Measurements from ENCODE around the gene SLC31A2. TPM values are rescaled to one million over a fixed set of nuclear protein-coding genes. Genes with fewer than 3 reads are reported as not detected.

SLC31A2 gene
- total and polyA plus RNA-seq, 4 donors, result 7.2 to 30.6 (median 23.8) TPM

DNA sequence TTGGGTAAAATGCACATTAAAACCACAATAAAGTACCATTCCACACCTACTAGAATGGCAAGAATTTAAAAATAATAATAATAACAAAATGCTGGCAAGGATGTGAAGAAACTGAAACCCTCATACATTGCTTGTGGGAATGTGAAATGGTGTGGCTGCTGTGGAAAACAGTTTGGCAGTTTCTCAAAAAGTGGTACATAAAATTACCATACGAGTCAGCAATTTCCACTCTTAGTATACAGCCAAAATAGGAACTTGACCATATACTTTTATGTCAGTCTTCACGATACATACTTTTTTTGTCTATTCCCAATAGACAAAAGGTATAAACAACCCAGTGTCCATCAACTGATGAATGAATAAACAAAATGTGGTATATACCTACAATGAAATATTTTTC is 54.6 kb downstream of the SLC31A2 start:
- 89% methylated on average over 2 of the region's 2 CpGs for WGBS
- Histone ChIP-seq H3K9ac (ENCODE audit: low read depth in 1 of 2, low read length in 2 of 2) (no peak overlapping the region), H3K36me3 (ENCODE audit: control insufficient read depth in 4 of 4, insufficient read depth in 3 of 4, low read depth in 1 of 4, low read length in 3 of 4) (peaks cover 2 to 40% (median 21%) of the 10 kb centered on the region in 4 donors), H3K27me3 (ENCODE audit: control insufficient read depth in 4 of 4, insufficient read depth in 4 of 4, low read length in 3 of 4) (no peaks in the 10 kb centered on the region), H3K27ac (ENCODE audit: low read depth in 1 of 2, low read length in 2 of 2) (no peak overlapping the region), H3K4me1 (ENCODE audit: control insufficient read depth in 4 of 4, insufficient read depth in 4 of 4, low read length in 3 of 4) (peaks cover 0 to 2% (median under 1%) of the 10 kb centered on the region in 4 donors), H3K4me3 (ENCODE audit: low read depth in 1 of 3, low read length in 3 of 3) (no peak overlapping the region), H3K9me3 (ENCODE audit: control insufficient read depth in 4 of 4, low read length in 3 of 4) (no peaks in the 10 kb centered on the region)
- DNase-seq (ENCODE audit: low spot score), result no peak
- TF ChIP-seq HNF4A (conservative IDR thresholded peaks at IDR 0.05), result no peak
- TF ChIP-seq, protein P1, sequence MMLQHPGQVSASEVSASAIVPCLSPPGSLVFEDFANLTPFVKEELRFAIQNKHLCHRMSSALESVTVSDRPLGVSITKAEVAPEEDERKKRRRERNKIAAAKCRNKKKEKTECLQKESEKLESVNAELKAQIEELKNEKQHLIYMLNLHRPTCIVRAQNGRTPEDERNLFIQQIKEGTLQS (IDR thresholded peaks at IDR 0.05), result no peak
- TF ChIP-seq GABPA (IDR thresholded peaks at IDR 0.05 in 1 of 2, conservative IDR thresholded peaks at IDR 0.05 in 1 of 2), result no peak
- TF ChIP-seq, protein P2, sequence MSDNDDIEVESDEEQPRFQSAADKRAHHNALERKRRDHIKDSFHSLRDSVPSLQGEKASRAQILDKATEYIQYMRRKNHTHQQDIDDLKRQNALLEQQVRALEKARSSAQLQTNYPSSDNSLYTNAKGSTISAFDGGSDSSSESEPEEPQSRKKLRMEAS (IDR thresholded peaks at IDR 0.05), result no peak
- no peak for TF ChIP-seq HNF4G (IDR thresholded peaks at IDR 0.05)
- TF ChIP-seq YY1 (IDR thresholded peaks at IDR 0.05), result no peak
- no peak for TF ChIP-seq EGR1 (IDR thresholded peaks at IDR 0.05; ENCODE audit: low read depth in 2 of 2)
- no peak for TF ChIP-seq FOXA2 (IDR thresholded peaks at IDR 0.05)
- TF ChIP-seq SP1 (IDR thresholded peaks at IDR 0.05), result no peak
- TF ChIP-seq JUND (IDR thresholded peaks at IDR 0.05), result no peak
- no peak for TF ChIP-seq RXRA (IDR thresholded peaks at IDR 0.05)
- no peak for TF ChIP-seq TAF1 (conservative IDR thresholded peaks at IDR 0.05)

DNA sequence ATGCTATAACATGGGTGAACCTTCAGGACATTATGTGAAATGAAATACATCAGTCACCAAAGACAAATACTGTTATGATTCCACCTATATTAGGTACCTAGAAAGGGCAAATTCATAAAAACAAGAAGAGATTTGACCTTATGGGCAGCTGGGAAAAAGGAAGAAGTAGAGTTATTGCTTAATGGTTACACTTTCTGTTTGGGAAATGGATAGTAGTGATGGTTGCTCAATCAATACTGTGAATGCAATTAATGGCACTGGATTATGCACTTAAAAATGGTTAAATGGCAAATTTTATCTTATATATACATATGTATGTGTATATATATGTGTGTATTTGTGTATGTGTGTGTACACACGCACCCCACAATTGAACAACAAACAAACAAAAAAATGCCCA is 55.1 kb downstream of the SLC31A2 start:
- TF ChIP-seq, protein P3, sequence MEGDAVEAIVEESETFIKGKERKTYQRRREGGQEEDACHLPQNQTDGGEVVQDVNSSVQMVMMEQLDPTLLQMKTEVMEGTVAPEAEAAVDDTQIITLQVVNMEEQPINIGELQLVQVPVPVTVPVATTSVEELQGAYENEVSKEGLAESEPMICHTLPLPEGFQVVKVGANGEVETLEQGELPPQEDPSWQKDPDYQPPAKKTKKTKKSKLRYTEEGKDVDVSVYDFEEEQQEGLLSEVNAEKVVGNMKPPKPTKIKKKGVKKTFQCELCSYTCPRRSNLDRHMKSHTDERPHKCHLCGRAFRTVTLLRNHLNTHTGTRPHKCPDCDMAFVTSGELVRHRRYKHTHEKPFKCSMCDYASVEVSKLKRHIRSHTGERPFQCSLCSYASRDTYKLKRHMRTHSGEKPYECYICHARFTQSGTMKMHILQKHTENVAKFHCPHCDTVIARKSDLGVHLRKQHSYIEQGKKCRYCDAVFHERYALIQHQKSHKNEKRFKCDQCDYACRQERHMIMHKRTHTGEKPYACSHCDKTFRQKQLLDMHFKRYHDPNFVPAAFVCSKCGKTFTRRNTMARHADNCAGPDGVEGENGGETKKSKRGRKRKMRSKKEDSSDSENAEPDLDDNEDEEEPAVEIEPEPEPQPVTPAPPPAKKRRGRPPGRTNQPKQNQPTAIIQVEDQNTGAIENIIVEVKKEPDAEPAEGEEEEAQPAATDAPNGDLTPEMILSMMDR (IDR thresholded peaks at IDR 0.05; ENCODE audit: low read depth, low read length, missing input control), result no peak
- H3K36me3 ChIP-seq (ENCODE audit: control insufficient read depth in 4 of 4, insufficient read depth in 3 of 4, low read depth in 1 of 4, low read length in 3 of 4), result peaks cover 2 to 40% (median 21%) of the 10 kb centered on the region in 4 donors
- peaks cover 0 to 4% (median 2%) of the 10 kb centered on the region in 4 donors for H3K4me1 ChIP-seq (ENCODE audit: control insufficient read depth in 4 of 4, insufficient read depth in 4 of 4, low read length in 3 of 4)
- H3K4me3 ChIP-seq (ENCODE audit: low read depth in 1 of 3, low read length in 3 of 3), result no peak overlapping the region
- no peak overlapping the region for H3K27ac ChIP-seq (ENCODE audit: low read depth in 1 of 2, low read length in 2 of 2)
- no peak overlapping the region for H3K9ac ChIP-seq (ENCODE audit: low read depth in 1 of 2, low read length in 2 of 2)
- DNase-seq (ENCODE audit: low spot score), result no peak
- 99% methylated on average over 1 of the region's 1 CpG for WGBS
- H3K9me3 ChIP-seq (ENCODE audit: control insufficient read depth in 4 of 4, low read length in 3 of 4), result no peaks in the 10 kb centered on the region
- no peaks in the 10 kb centered on the region for H3K27me3 ChIP-seq (ENCODE audit: control insufficient read depth in 4 of 4, insufficient read depth in 4 of 4, low read length in 3 of 4)

DNA sequence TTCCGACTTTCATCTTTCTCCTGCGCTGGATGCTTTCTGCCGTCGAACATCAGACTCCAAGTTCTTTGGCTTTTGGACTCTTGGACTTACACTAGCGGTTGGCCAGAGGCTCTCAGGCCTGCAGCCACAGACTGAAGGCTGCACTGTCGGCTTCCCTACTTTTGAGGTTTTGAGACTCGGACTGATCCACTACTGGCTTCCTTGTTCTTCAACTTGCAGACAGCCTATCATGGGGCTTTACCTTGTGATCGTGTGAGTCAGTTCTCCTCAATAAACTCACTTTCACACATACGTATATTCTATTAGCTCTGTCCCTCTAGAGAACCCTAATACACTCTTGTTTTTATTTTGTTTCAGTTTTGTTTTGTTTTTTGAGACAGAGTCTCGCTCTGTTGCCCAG is 60.0 kb downstream of the SLC31A2 start:
- TF ChIP-seq, protein P4, sequence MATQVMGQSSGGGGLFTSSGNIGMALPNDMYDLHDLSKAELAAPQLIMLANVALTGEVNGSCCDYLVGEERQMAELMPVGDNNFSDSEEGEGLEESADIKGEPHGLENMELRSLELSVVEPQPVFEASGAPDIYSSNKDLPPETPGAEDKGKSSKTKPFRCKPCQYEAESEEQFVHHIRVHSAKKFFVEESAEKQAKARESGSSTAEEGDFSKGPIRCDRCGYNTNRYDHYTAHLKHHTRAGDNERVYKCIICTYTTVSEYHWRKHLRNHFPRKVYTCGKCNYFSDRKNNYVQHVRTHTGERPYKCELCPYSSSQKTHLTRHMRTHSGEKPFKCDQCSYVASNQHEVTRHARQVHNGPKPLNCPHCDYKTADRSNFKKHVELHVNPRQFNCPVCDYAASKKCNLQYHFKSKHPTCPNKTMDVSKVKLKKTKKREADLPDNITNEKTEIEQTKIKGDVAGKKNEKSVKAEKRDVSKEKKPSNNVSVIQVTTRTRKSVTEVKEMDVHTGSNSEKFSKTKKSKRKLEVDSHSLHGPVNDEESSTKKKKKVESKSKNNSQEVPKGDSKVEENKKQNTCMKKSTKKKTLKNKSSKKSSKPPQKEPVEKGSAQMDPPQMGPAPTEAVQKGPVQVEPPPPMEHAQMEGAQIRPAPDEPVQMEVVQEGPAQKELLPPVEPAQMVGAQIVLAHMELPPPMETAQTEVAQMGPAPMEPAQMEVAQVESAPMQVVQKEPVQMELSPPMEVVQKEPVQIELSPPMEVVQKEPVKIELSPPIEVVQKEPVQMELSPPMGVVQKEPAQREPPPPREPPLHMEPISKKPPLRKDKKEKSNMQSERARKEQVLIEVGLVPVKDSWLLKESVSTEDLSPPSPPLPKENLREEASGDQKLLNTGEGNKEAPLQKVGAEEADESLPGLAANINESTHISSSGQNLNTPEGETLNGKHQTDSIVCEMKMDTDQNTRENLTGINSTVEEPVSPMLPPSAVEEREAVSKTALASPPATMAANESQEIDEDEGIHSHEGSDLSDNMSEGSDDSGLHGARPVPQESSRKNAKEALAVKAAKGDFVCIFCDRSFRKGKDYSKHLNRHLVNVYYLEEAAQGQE (IDR thresholded peaks at IDR 0.05), result no peak
- peak; percentile 41 to 62 for TF ChIP-seq HNF4A (conservative IDR thresholded peaks at IDR 0.05)
- Histone ChIP-seq H3K36me3 (ENCODE audit: control insufficient read depth in 4 of 4, insufficient read depth in 3 of 4, low read depth in 1 of 4, low read length in 3 of 4) (peaks cover 2 to 22% (median 8%) of the 10 kb centered on the region in 4 donors), H3K4me1 (ENCODE audit: control insufficient read depth in 4 of 4, insufficient read depth in 4 of 4, low read length in 3 of 4) (peaks cover 0 to 4% (median 2%) of the 10 kb centered on the region in 4 donors), H3K9ac (ENCODE audit: low read depth in 1 of 2, low read length in 2 of 2) (no peak overlapping the region), H3K9me3 (ENCODE audit: control insufficient read depth in 4 of 4, low read length in 3 of 4) (no peaks in the 10 kb centered on the region), H3K27ac (ENCODE audit: low read depth in 1 of 2, low read length in 2 of 2) (no peak overlapping the region), H3K4me3 (ENCODE audit: low read depth in 1 of 3, low read length in 3 of 3) (no peak overlapping the region), H3K27me3 (ENCODE audit: control insufficient read depth in 4 of 4, insufficient read depth in 4 of 4, low read length in 3 of 4) (no peaks in the 10 kb centered on the region)
- WGBS, result 61% methylated on average over 10 of the region's 10 CpGs
- no peak for DNase-seq (ENCODE audit: low spot score)

Other genes with a start within 250 kb of the SLC31A2 start
- gene ZNF883, start 138.8 kb upstream of the SLC31A2 start, total RNA-seq, result under 1 TPM; 0.08 to 0.23 TPM
- under 1 TPM; 0.03 to 0.13 TPM for gene ZNF883, start 138.8 kb upstream of the SLC31A2 start, polyA plus RNA-seq
- under 1 TPM; 0.19 to 0.50 TPM for gene ZFP37, start 94.3 kb upstream of the SLC31A2 start, total RNA-seq
- gene ZFP37, start 94.3 kb upstream of the SLC31A2 start, polyA plus RNA-seq, result under 1 TPM; 0.32 to 0.46 TPM
- gene FKBP15, start 70.3 kb downstream of the SLC31A2 start, total RNA-seq, result 10 to 100 TPM; 16.8 to 18.2 TPM
- gene FKBP15, start 70.3 kb downstream of the SLC31A2 start, polyA plus RNA-seq, result 1 to 10 TPM; 6.2 to 9.1 TPM
- 10 to 100 TPM; 26.6 to 96.2 TPM for gene SLC31A1, start 70.5 kb downstream of the SLC31A2 start, total RNA-seq
- 10 to 100 TPM; 40.1 to 49.8 TPM for gene SLC31A1, start 70.5 kb downstream of the SLC31A2 start, polyA plus RNA-seq
- 10 to 100 TPM; 12.5 to 16.7 TPM for gene CDC26, start 124.6 kb downstream of the SLC31A2 start, total RNA-seq
- gene CDC26, start 124.6 kb downstream of the SLC31A2 start, polyA plus RNA-seq, result 10 to 100 TPM; 25.9 to 38.9 TPM
- 10 to 100 TPM; 11.6 to 11.9 TPM for gene PRPF4, start 124.7 kb downstream of the SLC31A2 start, total RNA-seq
- gene PRPF4, start 124.7 kb downstream of the SLC31A2 start, polyA plus RNA-seq, result 1 to 10 TPM; 5.0 to 9.3 TPM
- not detected for gene RNF183, start 152.4 kb downstream of the SLC31A2 start, total RNA-seq
- under 1 TPM in 1 of 2 donors, not detected in 1; 0.07 TPM for gene RNF183, start 152.4 kb downstream of the SLC31A2 start, polyA plus RNA-seq
- gene WDR31, start 189.3 kb downstream of the SLC31A2 start, total RNA-seq, result 1 to 10 TPM; 1.1 to 3.2 TPM
- gene WDR31, start 189.3 kb downstream of the SLC31A2 start, polyA plus RNA-seq, result 1 to 10 TPM; 1.1 to 1.3 TPM
- gene BSPRY, start 198.5 kb downstream of the SLC31A2 start, total RNA-seq, result 1 to 10 TPM in 1 of 2 donors, under 1 TPM in 1; 0.50 to 2.3 TPM
- under 1 TPM; 0.31 to 0.81 TPM for gene BSPRY, start 198.5 kb downstream of the SLC31A2 start, polyA plus RNA-seq
- gene HDHD3, start 226.0 kb downstream of the SLC31A2 start, total RNA-seq, result 10 to 100 TPM; 26.9 to 61.2 TPM
- gene HDHD3, start 226.0 kb downstream of the SLC31A2 start, polyA plus RNA-seq, result 10 to 100 TPM; 60.8 to 63.6 TPM